HepG2 (cell line): ENCODE measurements around the gene TNFAIP8L1. TPM values are rescaled to one million over a fixed set of nuclear protein-coding genes. Genes with fewer than 3 reads are reported as not detected.

ENCODE experiments used
- CEBPZ ChIP-seq: IDR thresholded peaks from 2 replicates; pipeline ENCODE4 v1.6.1; 2012; ENCODE audit warnings: low read length, improper control_type of control experiment
- DMTF1 ChIP-seq: sonication (generic); formaldehyde crosslinking; IDR thresholded peaks from 2 replicates; pipeline ENCODE4 v1.4.0; 2020; ENCODE audit warnings: mild to moderate bottlenecking, missing genetic modification reagents
- JDP2 ChIP-seq: sonication (generic); formaldehyde crosslinking; IDR thresholded peaks from 2 replicates; pipeline ENCODE4 v1.8.1; 2022; ENCODE audit warnings: missing genetic modification reagents, borderline replicate concordance
- MAFK ChIP-seq, 2 experiments: IDR thresholded peaks in 1 of 2; conservative IDR thresholded peaks in 1 of 2; 2 replicates each; pipeline ENCODE4 v1.6.1; 2011; ENCODE audit warnings: improper control_type of control experiment in 2 of 2, low read length in 2 of 2
- SIN3A ChIP-seq: IDR thresholded peaks from 2 replicates; pipeline ENCODE4 v1.6.1; 2011; ENCODE audit warnings: low read depth, mild to moderate bottlenecking, control low read depth, low read length, borderline replicate concordance
- ZBTB33 ChIP-seq: sonication (generic); formaldehyde crosslinking; IDR thresholded peaks from 2 replicates; pipeline ENCODE4 v1.4.0; 2020; ENCODE audit warnings: missing genetic modification reagents
- ZFP82 ChIP-seq: sonication (generic); formaldehyde crosslinking; IDR thresholded peaks from 2 replicates; pipeline ENCODE4 v1.5.1; 2020; ENCODE audit warnings: mild to moderate bottlenecking, missing genetic modification reagents, borderline replicate concordance
- ZNF235 ChIP-seq: sonication (generic); formaldehyde crosslinking; IDR thresholded peaks from 2 replicates; pipeline ENCODE4 v1.8.1; 2023; ENCODE audit warnings: mild to moderate bottlenecking, missing genetic modification reagents, borderline replicate concordance
- ZNF547 ChIP-seq: sonication (generic); formaldehyde crosslinking; IDR thresholded peaks from 2 replicates; pipeline ENCODE4 v1.5.1; 2020; ENCODE audit warnings: mild to moderate bottlenecking, missing genetic modification reagents
- ZNF563 ChIP-seq: sonication (generic); formaldehyde crosslinking; IDR thresholded peaks from 2 replicates; pipeline ENCODE4 v1.8.0; 2022; ENCODE audit warnings: mild to moderate bottlenecking, moderate library complexity, missing genetic modification reagents
- ZNF609 ChIP-seq: sonication (generic); formaldehyde crosslinking; IDR thresholded peaks from 2 replicates; pipeline ENCODE4 v1.4.0; 2020; ENCODE audit warnings: mild to moderate bottlenecking, missing genetic modification reagents, borderline replicate concordance
- polyA plus RNA-seq, 8 experiments: library from polyadenylated mRNA; depleted of rRNA in 3 of 8; stranded (reverse) in 7 of 8; unstranded in 1 of 8; fragments of >200 nt; fragmentation: Illumina TruSeq in 4 of 8; extraction: Trizol in 4 of 8; gene quantifications; 2 replicates each; pipeline versions ENCODE4 v1.2.1 to v1.2.3, GENCODE V29; 2011 to 2016; ENCODE audit warnings: low read depth in 4 of 8, missing spikeins in 1 of 8, mixed read lengths in 1 of 8; ENCODE audit not compliant: insufficient read depth in 1 of 8
- total RNA-seq, 5 experiments: library from RNA; depleted of rRNA; stranded (reverse); fragments of >200 nt; fragmentation: Illumina TruSeq; extraction: Trizol; gene quantifications; 2 replicates each; pipeline ENCODE4 v1.2.3, GENCODE V29; 2016; ENCODE audit warnings: low read depth in 1 of 5

Gene TNFAIP8L1
- total and polyA plus RNA-seq, 2 of the 13 experiments (the other 11 are each of a cell fraction or from before 2014, with no cell fraction given) = 13.4 to 21.4 TPM

GRCh38 chr19:4636151-4636717 is 3.1 kb upstream of the TNFAIP8L1 start (continued):
- TF ChIP-seq DMTF1 (CRISPR knock-in tag) (no peak), ZNF547 (no peak), MAFK (conservative IDR thresholded peaks at IDR 0.05 in 1 of 2, IDR thresholded peaks at IDR 0.05 in 1 of 2; ENCODE audit: low read length in 2 of 2) (no peak), ZFP82 (no peak), ZNF609 (CRISPR knock-in tag) (no peak), SIN3A (no peak), ZBTB33 (no peak), JDP2 (CRISPR knock-in tag) (no peak), ZNF235 (CRISPR knock-in tag) (0 out of 2 replicates have a peak, but pooled peaks have one; percentile 30), CEBPZ (no peak), ZNF563 (peak; percentile 81; the same call in 1 of the 2 replicates)
